ENCODE data around the gene VAMP2.

GRCh38 chr17:8140065-8141029 is 22.4 kb downstream of the VAMP2 start:
- no peak for TF ChIP-seq CTCF (IDR thresholded peaks at IDR 0.05; ENCODE audit: insufficient read depth, low read length, poor library complexity, severe bottlenecking)
- no peak for TF ChIP-seq EZH2phosphoT487 (conservative IDR thresholded peaks at IDR 0.05; ENCODE audit: low read length)
